Measurements from ENCODE around the gene SSC5D. TPM values are rescaled to one million over a fixed set of nuclear protein-coding genes. Genes with fewer than 3 reads are reported as not detected.

SSC5D gene
- total and polyA plus RNA-seq, 10 of the 15 experiments (the other 5 are each of a cell fraction or from before 2014, with no cell fraction given) = 0.03 to 0.13 (median 0.05) TPM; not detected in 4

DNA sequence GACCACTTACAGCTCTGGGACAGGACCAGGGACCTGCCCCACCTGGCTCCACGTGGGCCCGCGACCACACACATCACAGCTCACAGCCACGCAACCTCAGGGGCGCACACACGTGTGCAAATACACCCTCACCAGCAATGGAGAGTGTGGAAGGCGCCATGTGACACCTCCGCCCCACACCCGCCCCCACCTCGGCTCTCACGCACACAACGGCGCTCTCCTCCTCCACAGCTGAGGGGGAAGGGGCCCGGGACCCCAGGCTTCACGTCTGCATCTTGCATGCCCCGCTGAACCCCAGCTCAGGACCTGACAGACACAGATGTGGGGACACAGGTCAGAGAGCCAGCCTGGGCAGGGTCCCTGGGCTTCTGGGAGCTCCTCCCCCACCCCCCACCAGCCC is 38.8 kb upstream of the SSC5D start:
- CTCF ChIA-PET = no interaction called here
- no peak overlapping the region for H3K27ac ChIP-seq (ENCODE audit: control insufficient read depth, insufficient read depth)
- peaks cover 0 to 3% of the 10 kb centered on the region in 2 experiments; a peak in 2 of 4 replicates for H3K36me3 ChIP-seq (ENCODE audit: control insufficient read depth in 2 of 2, insufficient read depth in 2 of 2, low read length in 1 of 2)
- WGBS (ENCODE audit: insufficient coverage, insufficient replicate concordance, low lambda C conversion rate, missing lambda C conversion rate) = 51% methylated on average over 13 of the region's 16 CpGs
- in situ Hi-C loops (cut with MboI) = no loop called here
- intact Hi-C loops (cut with micrococcal nuclease; ENCODE audit: unreplicated experiment) = no loop called here
- FAIRE-seq = no peak
- BruUV-seq (replicated peaks) = no TSS peak
- no peak overlapping the region for H3K9ac ChIP-seq (ENCODE audit: control insufficient read depth, insufficient read depth, low read length)
- RAD21 ChIA-PET (ENCODE audit: unreplicated experiment) = no interaction called here
- no peaks in the 10 kb centered on the region for H3K9me3 ChIP-seq (replicated peaks; ENCODE audit: control insufficient read depth, insufficient read depth, low read length)
- POLR2A ChIA-PET = no interaction called here
- no peak overlapping the region for H3K4me2 ChIP-seq (ENCODE audit: control insufficient read depth, insufficient read depth)
- H3K27me3 ChIP-seq (replicated peaks in 1 of 2; ENCODE audit: control insufficient read depth in 2 of 2, insufficient read depth in 2 of 2, low read length in 1 of 2) = no peaks in the 10 kb centered on the region; a peak in 2 of 4 replicates
- H3K79me2 ChIP-seq (ENCODE audit: control insufficient read depth, insufficient read depth, low read length) = no peaks in the 10 kb centered on the region
- no peak for DNase-seq (ENCODE audit: low read depth, low spot score)
- no peak overlapping the region for H3K4me3 ChIP-seq
- ATAC-seq = no peak
- TF ChIP-seq NR2C1 (IDR thresholded peaks at IDR 0.05) = no peak
- TF ChIP-seq RUNX3 (IDR thresholded peaks at IDR 0.05; ENCODE audit: low read length) = no peak
- no peak for TF ChIP-seq KLF5 (IDR thresholded peaks at IDR 0.05; ENCODE audit: partially characterized antibody)
- TF ChIP-seq GATAD2B (conservative IDR thresholded peaks at IDR 0.05; ENCODE audit: low read depth) = no peak
- no peak for TF ChIP-seq ZNF217 (IDR thresholded peaks at IDR 0.05)
- TF ChIP-seq, protein P1, sequence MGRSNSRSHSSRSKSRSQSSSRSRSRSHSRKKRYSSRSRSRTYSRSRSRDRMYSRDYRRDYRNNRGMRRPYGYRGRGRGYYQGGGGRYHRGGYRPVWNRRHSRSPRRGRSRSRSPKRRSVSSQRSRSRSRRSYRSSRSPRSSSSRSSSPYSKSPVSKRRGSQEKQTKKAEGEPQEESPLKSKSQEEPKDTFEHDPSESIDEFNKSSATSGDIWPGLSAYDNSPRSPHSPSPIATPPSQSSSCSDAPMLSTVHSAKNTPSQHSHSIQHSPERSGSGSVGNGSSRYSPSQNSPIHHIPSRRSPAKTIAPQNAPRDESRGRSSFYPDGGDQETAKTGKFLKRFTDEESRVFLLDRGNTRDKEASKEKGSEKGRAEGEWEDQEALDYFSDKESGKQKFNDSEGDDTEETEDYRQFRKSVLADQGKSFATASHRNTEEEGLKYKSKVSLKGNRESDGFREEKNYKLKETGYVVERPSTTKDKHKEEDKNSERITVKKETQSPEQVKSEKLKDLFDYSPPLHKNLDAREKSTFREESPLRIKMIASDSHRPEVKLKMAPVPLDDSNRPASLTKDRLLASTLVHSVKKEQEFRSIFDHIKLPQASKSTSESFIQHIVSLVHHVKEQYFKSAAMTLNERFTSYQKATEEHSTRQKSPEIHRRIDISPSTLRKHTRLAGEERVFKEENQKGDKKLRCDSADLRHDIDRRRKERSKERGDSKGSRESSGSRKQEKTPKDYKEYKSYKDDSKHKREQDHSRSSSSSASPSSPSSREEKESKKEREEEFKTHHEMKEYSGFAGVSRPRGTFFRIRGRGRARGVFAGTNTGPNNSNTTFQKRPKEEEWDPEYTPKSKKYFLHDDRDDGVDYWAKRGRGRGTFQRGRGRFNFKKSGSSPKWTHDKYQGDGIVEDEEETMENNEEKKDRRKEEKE (IDR thresholded peaks at IDR 0.05) = no peak
- peaks cover 4% of the 10 kb centered on the region; the same call in 1 of the 2 replicates for H4K20me1 ChIP-seq (ENCODE audit: control insufficient read depth, insufficient read depth)
- no peaks in the 10 kb centered on the region for H3K4me1 ChIP-seq (ENCODE audit: control insufficient read depth, insufficient read depth, low read length)
- SMC1A ChIA-PET (ENCODE audit: uncharacterized antibody, unreplicated experiment) = no interaction called here
- H2AFZ ChIP-seq (ENCODE audit: control insufficient read depth, low read depth, low read length) = no peak overlapping the region

Data from GM12878 (cell line).